ENCODE measurements around the gene HGFAC. TPM values are rescaled to one million over a fixed set of nuclear protein-coding genes. Genes with fewer than 3 reads are reported as not detected.

Gene HGFAC
- total and polyA plus RNA-seq, 2 donors = 0.19 to 1.2 TPM

- peaks cover 0 to 3% of the 10 kb centered on the region in 2 donors for H3K36me3 ChIP-seq (ENCODE audit: control insufficient read depth in 2 of 2, insufficient read depth in 2 of 2, low read length in 1 of 2)
- H3K27me3 ChIP-seq (ENCODE audit: control insufficient read depth in 2 of 2, insufficient read depth in 1 of 2, low read length in 1 of 2) = no peaks in the 10 kb centered on the region
- no peak for DNase-seq (ENCODE audit: low read depth in 6 of 9, low spot score in 9 of 9)
- peaks cover 0 to 4% of the 10 kb centered on the region in 2 donors for H3K4me1 ChIP-seq (ENCODE audit: control insufficient read depth in 2 of 2, insufficient read depth in 2 of 2, low read length in 2 of 2)
- H3K27ac ChIP-seq (ENCODE audit: low read depth in 1 of 2, low read length in 1 of 2) = no peak overlapping the region
- no peak overlapping the region for H3K4me3 ChIP-seq (ENCODE audit: low read length in 2 of 2)
- WGBS = 89% methylated on average over 21 of the region's 21 CpGs
- H3K9me3 ChIP-seq (ENCODE audit: control insufficient read depth in 2 of 2, insufficient read depth in 1 of 2, low read length in 1 of 2) = no peaks in the 10 kb centered on the region
Measured at GRCh38 chr4:3430524-3430923, 11.2 kb upstream of the HGFAC start.

GRCh38 chr4:3431446-3431993 is 10.2 kb upstream of the HGFAC start:
- Histone ChIP-seq H3K4me3 (ENCODE audit: low read length in 2 of 2) (no peak overlapping the region), H3K27me3 (ENCODE audit: control insufficient read depth in 2 of 2, insufficient read depth in 1 of 2, low read length in 1 of 2) (no peaks in the 10 kb centered on the region), H3K4me1 (ENCODE audit: control insufficient read depth in 2 of 2, insufficient read depth in 2 of 2, low read length in 2 of 2) (peaks cover 0 to 4% of the 10 kb centered on the region in 2 donors), H3K9me3 (ENCODE audit: control insufficient read depth in 2 of 2, insufficient read depth in 1 of 2, low read length in 1 of 2) (no peaks in the 10 kb centered on the region), H3K36me3 (ENCODE audit: control insufficient read depth in 2 of 2, insufficient read depth in 2 of 2, low read length in 1 of 2) (peaks cover 0 to 3% of the 10 kb centered on the region in 2 donors), H3K27ac (ENCODE audit: low read depth in 1 of 2, low read length in 1 of 2) (no peak overlapping the region)
- DNase-seq (ENCODE audit: low read depth in 6 of 9, low spot score in 9 of 9) = no peak
- 96% methylated on average over 28 of the region's 28 CpGs for WGBS

GRCh38 chr4:3432381-3432790 is 9.4 kb upstream of the HGFAC start:
- Histone ChIP-seq H3K4me3 (ENCODE audit: low read length in 2 of 2) (no peak overlapping the region), H3K4me1 (ENCODE audit: control insufficient read depth in 2 of 2, insufficient read depth in 2 of 2, low read length in 2 of 2) (peaks cover 0 to 4% of the 10 kb centered on the region in 2 donors), H3K9me3 (ENCODE audit: control insufficient read depth in 2 of 2, insufficient read depth in 1 of 2, low read length in 1 of 2) (no peaks in the 10 kb centered on the region), H3K36me3 (ENCODE audit: control insufficient read depth in 2 of 2, insufficient read depth in 2 of 2, low read length in 1 of 2) (peaks cover 0 to 3% of the 10 kb centered on the region in 2 donors), H3K27me3 (ENCODE audit: control insufficient read depth in 2 of 2, insufficient read depth in 1 of 2, low read length in 1 of 2) (no peaks in the 10 kb centered on the region), H3K27ac (ENCODE audit: low read depth in 1 of 2, low read length in 1 of 2) (no peak overlapping the region)
- DNase-seq (ENCODE audit: low read depth in 6 of 9, low spot score in 9 of 9) = no peak
- 95% methylated on average over 16 of the region's 16 CpGs for whole genome bisulfite sequencing

- H3K36me3 ChIP-seq (ENCODE audit: control insufficient read depth in 2 of 2, insufficient read depth in 2 of 2, low read length in 1 of 2) = peaks cover 0 to 3% of the 10 kb centered on the region in 2 donors
- H3K4me1 ChIP-seq (ENCODE audit: control insufficient read depth in 2 of 2, insufficient read depth in 2 of 2, low read length in 2 of 2) = peaks cover 0 to 6% of the 10 kb centered on the region in 2 donors
- H3K27me3 ChIP-seq (ENCODE audit: control insufficient read depth in 2 of 2, insufficient read depth in 1 of 2, low read length in 1 of 2) = no peaks in the 10 kb centered on the region
- no peak overlapping the region for H3K4me3 ChIP-seq (ENCODE audit: low read length in 2 of 2)
- DNase-seq (ENCODE audit: low read depth in 6 of 9, low spot score in 9 of 9) = no peak
- no peak overlapping the region for H3K27ac ChIP-seq (ENCODE audit: low read depth in 1 of 2, low read length in 1 of 2)
- no peaks in the 10 kb centered on the region for H3K9me3 ChIP-seq (ENCODE audit: control insufficient read depth in 2 of 2, insufficient read depth in 1 of 2, low read length in 1 of 2)
- WGBS = 96% methylated on average over 32 of the region's 32 CpGs
Measured at GRCh38 chr4:3433138-3433869, 8.5 kb upstream of the HGFAC start.

DNA sequence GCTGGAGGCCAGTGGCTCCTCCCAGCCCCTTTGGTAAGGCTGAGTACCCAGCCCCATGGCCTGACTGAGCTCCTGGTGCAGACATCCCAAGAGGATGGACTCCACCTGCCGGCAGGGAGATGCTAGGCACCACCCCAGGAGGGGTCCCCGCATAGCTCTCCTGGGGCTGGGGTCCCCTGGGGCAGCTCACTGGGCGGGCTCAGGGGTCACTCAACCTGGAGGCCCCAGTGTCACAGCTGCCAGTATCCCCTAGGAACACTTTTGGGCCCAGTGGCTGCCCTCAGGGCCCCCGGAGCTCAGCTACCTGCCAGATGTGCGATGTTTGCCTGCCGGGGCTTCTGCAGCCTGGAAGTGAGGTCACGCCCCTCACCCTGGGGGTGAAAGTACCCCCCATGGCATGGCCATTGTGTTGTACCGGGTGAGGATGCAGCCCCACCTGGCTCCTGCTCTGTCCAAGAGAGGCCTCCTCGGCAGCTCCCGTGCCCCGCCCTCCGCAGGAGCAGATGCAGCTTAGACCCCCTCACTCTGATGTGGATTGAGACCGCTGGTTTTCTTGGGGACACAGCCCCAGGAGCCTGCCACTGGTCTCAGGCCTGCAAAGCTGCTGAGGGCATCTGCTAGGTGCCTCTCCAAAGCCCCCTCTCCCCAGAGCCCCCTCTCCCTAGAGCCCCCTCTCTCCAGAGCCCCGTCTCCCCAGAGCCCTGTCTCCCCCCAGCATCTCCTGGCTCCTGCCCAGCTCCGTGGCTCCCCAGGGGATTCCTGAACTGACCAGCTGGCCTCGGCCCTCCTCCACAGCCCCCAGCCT is 6.7 kb upstream of the HGFAC start:
- WGBS = 90% methylated on average over 16 of the region's 16 CpGs
- Histone ChIP-seq H3K27ac (ENCODE audit: low read depth in 1 of 2, low read length in 1 of 2) (no peak overlapping the region), H3K27me3 (ENCODE audit: control insufficient read depth in 2 of 2, insufficient read depth in 1 of 2, low read length in 1 of 2) (no peaks in the 10 kb centered on the region), H3K36me3 (ENCODE audit: control insufficient read depth in 2 of 2, insufficient read depth in 2 of 2, low read length in 1 of 2) (peaks cover 0 to 3% of the 10 kb centered on the region in 2 donors), H3K9me3 (ENCODE audit: control insufficient read depth in 2 of 2, insufficient read depth in 1 of 2, low read length in 1 of 2) (no peaks in the 10 kb centered on the region), H3K4me1 (ENCODE audit: control insufficient read depth in 2 of 2, insufficient read depth in 2 of 2, low read length in 2 of 2) (peaks cover 0 to 6% of the 10 kb centered on the region in 2 donors), H3K4me3 (ENCODE audit: low read length in 2 of 2) (no peak overlapping the region)
- no peak for DNase-seq (ENCODE audit: low read depth in 6 of 9, low spot score in 9 of 9)

- WGBS = 95% methylated on average over 4 of the region's 4 CpGs
- peaks cover 0 to 2% of the 10 kb centered on the region in 2 donors for H3K4me1 ChIP-seq (ENCODE audit: control insufficient read depth in 2 of 2, insufficient read depth in 2 of 2, low read length in 2 of 2)
- no peaks in the 10 kb centered on the region for H3K27me3 ChIP-seq (ENCODE audit: control insufficient read depth in 2 of 2, insufficient read depth in 1 of 2, low read length in 1 of 2)
- H3K4me3 ChIP-seq (ENCODE audit: low read length in 2 of 2) = no peak overlapping the region
- no peak overlapping the region for H3K27ac ChIP-seq (ENCODE audit: low read depth in 1 of 2, low read length in 1 of 2)
- H3K9me3 ChIP-seq (ENCODE audit: control insufficient read depth in 2 of 2, insufficient read depth in 1 of 2, low read length in 1 of 2) = no peaks in the 10 kb centered on the region
- H3K36me3 ChIP-seq (ENCODE audit: control insufficient read depth in 2 of 2, insufficient read depth in 2 of 2, low read length in 1 of 2) = peaks cover 0 to 3% of the 10 kb centered on the region in 2 donors
- no peak for DNase-seq (ENCODE audit: low read depth in 6 of 9, low spot score in 9 of 9)
Measured at GRCh38 chr4:3435686-3435956, 6.1 kb upstream of the HGFAC start.

DNA sequence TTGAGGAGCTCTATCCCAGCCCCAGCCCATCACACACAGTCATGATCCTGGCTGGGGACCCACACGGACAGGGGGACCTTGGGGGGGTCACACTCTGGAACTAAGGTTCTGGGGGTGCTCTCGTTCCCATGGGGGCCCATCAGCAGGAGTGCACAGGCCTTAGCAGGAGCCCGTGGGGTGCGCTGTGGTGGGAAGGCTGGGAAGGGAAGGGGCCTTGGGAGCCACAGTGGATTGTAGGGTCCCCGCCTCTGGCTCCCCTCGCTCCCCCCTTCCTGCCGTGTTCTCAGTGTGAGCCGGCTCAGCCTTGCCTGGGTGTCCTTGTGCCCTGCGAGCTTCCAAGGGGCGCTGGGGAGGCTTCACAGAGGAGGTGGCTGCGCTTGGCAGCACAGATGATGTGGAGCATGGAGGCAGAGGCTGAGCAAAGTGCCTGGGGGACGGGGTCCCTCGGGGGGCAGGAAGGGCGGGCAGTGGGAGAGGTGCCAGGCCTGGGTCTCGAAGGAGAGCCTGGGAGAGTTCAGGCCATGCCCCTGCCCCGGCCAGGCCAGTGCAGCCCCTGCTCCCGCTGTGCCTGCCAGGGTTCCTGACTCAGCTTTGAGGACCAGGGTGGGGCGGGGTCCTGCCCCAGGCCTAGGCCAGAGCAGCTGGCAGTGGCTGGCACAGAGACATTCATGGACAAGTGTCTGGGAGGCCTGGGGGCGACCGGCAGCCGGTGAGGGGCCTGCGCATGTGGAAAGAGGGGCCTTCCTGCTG is 5.5 kb upstream of the HGFAC start:
- H3K27ac ChIP-seq (ENCODE audit: low read depth in 1 of 2, low read length in 1 of 2) = no peak overlapping the region
- H3K4me3 ChIP-seq (ENCODE audit: low read length in 2 of 2) = no peak overlapping the region
- H3K4me1 ChIP-seq (ENCODE audit: control insufficient read depth in 2 of 2, insufficient read depth in 2 of 2, low read length in 2 of 2) = peaks cover 0 to 2% of the 10 kb centered on the region in 2 donors
- no peak for DNase-seq (ENCODE audit: low read depth in 6 of 9, low spot score in 9 of 9)
- WGBS = 93% methylated on average over 22 of the region's 22 CpGs
- H3K27me3 ChIP-seq (ENCODE audit: control insufficient read depth in 2 of 2, insufficient read depth in 1 of 2, low read length in 1 of 2) = no peaks in the 10 kb centered on the region
- peaks cover 0 to 3% of the 10 kb centered on the region in 2 donors for H3K36me3 ChIP-seq (ENCODE audit: control insufficient read depth in 2 of 2, insufficient read depth in 2 of 2, low read length in 1 of 2)
- H3K9me3 ChIP-seq (ENCODE audit: control insufficient read depth in 2 of 2, insufficient read depth in 1 of 2, low read length in 1 of 2) = no peaks in the 10 kb centered on the region

GRCh38 chr4:3436798-3437581 is 4.8 kb upstream of the HGFAC start:
- Histone ChIP-seq H3K27ac (ENCODE audit: low read depth in 1 of 2, low read length in 1 of 2) (no peak overlapping the region), H3K4me3 (ENCODE audit: low read length in 2 of 2) (no peak overlapping the region), H3K4me1 (ENCODE audit: control insufficient read depth in 2 of 2, insufficient read depth in 2 of 2, low read length in 2 of 2) (peaks cover 0 to 2% of the 10 kb centered on the region in 2 donors), H3K27me3 (ENCODE audit: control insufficient read depth in 2 of 2, insufficient read depth in 1 of 2, low read length in 1 of 2) (no peaks in the 10 kb centered on the region), H3K36me3 (ENCODE audit: control insufficient read depth in 2 of 2, insufficient read depth in 2 of 2, low read length in 1 of 2) (peaks cover 0 to 3% of the 10 kb centered on the region in 2 donors), H3K9me3 (ENCODE audit: control insufficient read depth in 2 of 2, insufficient read depth in 1 of 2, low read length in 1 of 2) (no peaks in the 10 kb centered on the region)
- WGBS = 94% methylated on average over 19 of the region's 19 CpGs
- DNase-seq (ENCODE audit: low read depth in 6 of 9, low spot score in 9 of 9) = no peak
